WTC11 (cell line): ENCODE results near the gene NAALADL1. TPM values are rescaled to one million over a fixed set of nuclear protein-coding genes. Genes with fewer than 3 reads are reported as not detected.
A peak's percentile ranks its signal among the peaks of the same experiment; 100 is the strongest.

Experiments
- ATAC-seq: fragments of 200-7000 bp; cut with Tn5 transposase; 2 replicates; pipeline ENCODE4 v1.10.0; 2021; ENCODE audit warnings: mild to moderate bottlenecking, moderate library complexity
- CTCF ChIA-PET: fragments of 300-600 bp; sonication (Branson Sonifier 250); formaldehyde crosslinking; loops from one replicate; lab custom pipeline; 2021; ENCODE audit warnings: antibody characterized with exemption; lab: Charles Lee
- POLR2A ChIA-PET: fragments of 350-600 bp; sonication (Branson Sonifier 250); formaldehyde crosslinking; loops from one replicate; lab custom pipeline; 2021; ENCODE audit warnings: antibody characterized with exemption; lab: Charles Lee
- DNase-seq: peaks from one replicate; pipeline ENCODE4 v3.0.0; 2021; ENCODE audit warnings: low spot score
- H3K27ac Mint-ChIP-seq: 2 replicates; pipeline ENCODE4 v1.8.0; 2021; ENCODE audit warnings: mixed read lengths
- H3K27me3 Mint-ChIP-seq: 2 replicates; pipeline ENCODE4 v1.8.0; 2021; ENCODE audit warnings: low read depth, mild to moderate bottlenecking, moderate library complexity, mixed read lengths
- H3K36me3 Mint-ChIP-seq: 2 replicates; pipeline ENCODE4 v1.8.0; 2021; ENCODE audit warnings: mixed read lengths
- H3K4me1 Mint-ChIP-seq: 2 replicates; pipeline ENCODE4 v1.8.0; 2022; ENCODE audit warnings: mixed read lengths
- H3K4me3 Mint-ChIP-seq: 2 replicates; pipeline ENCODE4 v1.8.0; 2021; ENCODE audit warnings: mild to moderate bottlenecking, moderate library complexity, mixed read lengths
- H3K9me3 Mint-ChIP-seq: 2 replicates; pipeline ENCODE4 v1.8.0; 2021; ENCODE audit warnings: mixed read lengths
- ATF2 ChIP-seq: sonication (generic); formaldehyde crosslinking; IDR thresholded peaks from 2 replicates; pipeline ENCODE4 v1.8.1; 2022; ENCODE audit warnings: low read depth, missing genetic modification reagents, borderline replicate concordance
- CREB1 ChIP-seq: sonication (generic); formaldehyde crosslinking; IDR thresholded peaks from 2 replicates; pipeline ENCODE4 v1.8.0; 2023; ENCODE audit warnings: mild to moderate bottlenecking, missing genetic modification reagents
- E2F4 ChIP-seq: sonication (generic); formaldehyde crosslinking; IDR thresholded peaks from 2 replicates; pipeline ENCODE4 v1.8.1; 2022; ENCODE audit warnings: low read depth, mild to moderate bottlenecking, moderate library complexity, missing genetic modification reagents, borderline replicate concordance
- EMX1 ChIP-seq: fragments of 250-450 bp; sonication (Bioruptor Pico); IDR thresholded peaks from 2 replicates; pipeline ENCODE4 v1.8.0; 2021; ENCODE audit warnings: mild to moderate bottlenecking
- ESRRA ChIP-seq: sonication (generic); formaldehyde crosslinking; IDR thresholded peaks from 2 replicates; pipeline ENCODE4 v1.8.1; 2022; ENCODE audit warnings: mild to moderate bottlenecking, missing genetic modification reagents, borderline replicate concordance
- FOXK1 ChIP-seq: sonication (generic); formaldehyde crosslinking; IDR thresholded peaks from 2 replicates; pipeline ENCODE4 v1.8.0; 2022; ENCODE audit warnings: mild to moderate bottlenecking, moderate library complexity, missing genetic modification reagents
- FOXP1 ChIP-seq: sonication (generic); formaldehyde crosslinking; IDR thresholded peaks from 2 replicates; pipeline ENCODE4 v1.8.0; 2022; ENCODE audit warnings: missing genetic modification reagents, mild to moderate bottlenecking, moderate library complexity, borderline replicate concordance
- GTF2I ChIP-seq: fragments of 250-450 bp; sonication (Bioruptor Pico); conservative IDR thresholded peaks from 2 replicates; pipeline ENCODE4 v1.4.0; 2021; ENCODE audit warnings: mild to moderate bottlenecking
- JAZF1 ChIP-seq: fragments of 250-450 bp; sonication (Bioruptor Pico); IDR thresholded peaks from 2 replicates; pipeline ENCODE4 v1.9.0; 2021; ENCODE audit warnings: moderate library complexity, mild to moderate bottlenecking, inconsistent platforms
- MAX ChIP-seq: sonication (generic); formaldehyde crosslinking; IDR thresholded peaks from 2 replicates; pipeline ENCODE4 v1.8.0; 2022; ENCODE audit warnings: mild to moderate bottlenecking, missing genetic modification reagents
- NFE2L1 ChIP-seq: sonication (generic); formaldehyde crosslinking; IDR thresholded peaks from 2 replicates; pipeline ENCODE4 v1.8.1; 2023; ENCODE audit warnings: missing genetic modification reagents
- NR3C1 ChIP-seq: sonication (generic); formaldehyde crosslinking; conservative IDR thresholded peaks from 2 replicates; pipeline ENCODE4 v1.8.1; 2023; ENCODE audit warnings: low read depth, mild to moderate bottlenecking, missing genetic modification reagents
- PRDM15 ChIP-seq: sonication (generic); formaldehyde crosslinking; IDR thresholded peaks from 2 replicates; pipeline ENCODE4 v1.8.0; 2022; ENCODE audit warnings: missing genetic modification reagents
- RELA ChIP-seq: sonication (generic); formaldehyde crosslinking; IDR thresholded peaks from 2 replicates; pipeline ENCODE4 v1.8.1; 2022; ENCODE audit warnings: missing genetic modification reagents, mild to moderate bottlenecking, borderline replicate concordance
- TEAD1 ChIP-seq: sonication (generic); formaldehyde crosslinking; IDR thresholded peaks from 2 replicates; pipeline ENCODE4 v1.8.0; 2022; ENCODE audit warnings: mild to moderate bottlenecking, missing genetic modification reagents
- TEAD4 ChIP-seq: sonication (generic); formaldehyde crosslinking; IDR thresholded peaks from 2 replicates; pipeline ENCODE4 v1.8.0; 2022; ENCODE audit warnings: mild to moderate bottlenecking, missing genetic modification reagents
- ZBTB21 ChIP-seq: sonication (generic); formaldehyde crosslinking; IDR thresholded peaks from 2 replicates; pipeline ENCODE4 v1.8.1; 2023; ENCODE audit warnings: mild to moderate bottlenecking, missing genetic modification reagents, borderline replicate concordance
- ZBTB43 ChIP-seq: sonication (generic); formaldehyde crosslinking; IDR thresholded peaks from 2 replicates; pipeline ENCODE4 v1.8.1; 2023; ENCODE audit warnings: mild to moderate bottlenecking, missing genetic modification reagents
- ZMAT4 ChIP-seq: fragments of 250-450 bp; sonication (Bioruptor Pico); IDR thresholded peaks from 2 replicates; pipeline ENCODE4 v1.9.0; 2021; ENCODE audit warnings: mild to moderate bottlenecking
- ZNF281 ChIP-seq: sonication (generic); formaldehyde crosslinking; IDR thresholded peaks from 2 replicates; pipeline ENCODE4 v1.8.0; 2023; ENCODE audit warnings: mild to moderate bottlenecking, missing genetic modification reagents
- ZSCAN18 ChIP-seq: fragments of 250-450 bp; sonication (Bioruptor Pico); IDR thresholded peaks from 2 replicates; pipeline ENCODE4 v2.1.2; 2022; ENCODE audit warnings: mild to moderate bottlenecking, moderate library complexity
- total RNA-seq: library from RNA; stranded (reverse); gene quantifications from 3 replicates; pipeline ENCODE4 v1.2.3, GENCODE V29; 2021

Gene NAALADL1
- total RNA-seq, 1 experiment from 2014 or later, result 4.5 TPM

GRCh38 chr11:65027213-65028067, 30.9 kb downstream of the NAALADL1 start, which contains the start of gene SNX15:
Gene SNX15 (plus strand): TSS chr11:65027439. CDS start chr11:65027538, 99 bp downstream.
- ATAC-seq (peak; percentile 86), DNase-seq (peak; percentile 89)
- Mint-ChIP-seq H3K9me3 (no peaks in the 10 kb centered on the region), H3K4me3 (peak within 1 kb of the TSS; percentile 67), H3K27ac (0 out of 2 replicates have a peak within 1 kb of the TSS, but pooled peaks have one; percentile 44), H3K27me3 (peaks cover 5% of the 10 kb centered on the region), H3K36me3 (no peaks in the 10 kb centered on the region), H3K4me1 (peaks cover 9% of the 10 kb centered on the region)
- POLR2A ChIA-PET, result no interaction called here
- CTCF ChIA-PET, result interaction anchor here (0.7 to 3.6 kb wide), 6 partner anchors 13 to 178 kb away, joined by 3 to 23 read pairs (median 4); partner anchors contain the start of genes ARL2, SAC3D1 and VPS51
- TF ChIP-seq RELA (CRISPR knock-in tag) (0 out of 2 replicates have a peak, but pooled peaks have one; percentile 37), ESRRA (CRISPR knock-in tag) (no peak), MAX (CRISPR knock-in tag) (peak; percentile 85; the same call in 1 of the 2 replicates), GTF2I (CRISPR knock-in tag) (no peak), TEAD1 (CRISPR knock-in tag) (no peak), EMX1 (CRISPR knock-in tag) (no peak), ATF2 (CRISPR knock-in tag) (no peak), NFE2L1 (CRISPR knock-in tag) (peak; percentile 17; the same call in 1 of the 2 replicates), E2F4 (CRISPR knock-in tag) (no peak), JAZF1 (CRISPR knock-in tag) (no peak), CREB1 (CRISPR knock-in tag) (peak; percentile 43; the same call in 1 of the 2 replicates), ZSCAN18 (CRISPR knock-in tag) (no peak), FOXP1 (CRISPR knock-in tag) (peak; percentile 81; the same call in 1 of the 2 replicates), ZNF281 (CRISPR knock-in tag) (peak; percentile 63; the same call in 1 of the 2 replicates), ZMAT4 (CRISPR knock-in tag) (peak; percentile 89), TEAD4 (CRISPR knock-in tag) (no peak), ZBTB21 (CRISPR knock-in tag) (no peak), NR3C1 (CRISPR knock-in tag) (no peak), ZBTB43 (CRISPR knock-in tag) (peak; percentile 48; the same call in 1 of the 2 replicates), FOXK1 (CRISPR knock-in tag) (peak; percentile 23; the same call in 1 of the 2 replicates), PRDM15 (CRISPR knock-in tag) (peak; percentile 78)
